ENCODE results near the gene HERC2.

HERC2 gene

DNA sequence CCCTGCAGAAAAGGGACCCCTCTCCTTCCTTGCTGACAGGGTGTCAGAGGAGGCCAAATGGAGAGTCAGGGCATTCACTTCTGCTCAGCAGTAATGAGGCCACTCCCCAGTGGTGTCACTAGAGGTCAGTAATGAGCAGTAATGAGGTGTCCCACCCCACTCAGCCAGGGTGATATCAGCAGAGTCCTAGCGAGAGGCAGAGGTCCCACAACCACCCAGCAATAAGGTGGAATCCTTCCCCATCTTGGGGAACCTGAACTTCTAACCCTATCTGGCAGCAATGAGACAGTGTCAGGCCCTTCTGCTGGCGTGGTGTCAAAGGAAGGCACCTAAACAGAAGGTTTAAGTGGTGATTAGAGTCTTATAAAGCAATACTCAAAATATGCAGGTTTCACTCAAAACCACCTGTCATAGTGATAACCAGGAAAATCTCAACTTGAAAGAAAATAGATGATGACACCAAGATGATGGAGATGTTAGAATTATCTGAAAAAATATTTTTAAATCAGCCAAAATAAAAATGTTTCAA is 235.7 kb downstream of the HERC2 start:
- DNase-seq: peak; percentile 9

DNA sequence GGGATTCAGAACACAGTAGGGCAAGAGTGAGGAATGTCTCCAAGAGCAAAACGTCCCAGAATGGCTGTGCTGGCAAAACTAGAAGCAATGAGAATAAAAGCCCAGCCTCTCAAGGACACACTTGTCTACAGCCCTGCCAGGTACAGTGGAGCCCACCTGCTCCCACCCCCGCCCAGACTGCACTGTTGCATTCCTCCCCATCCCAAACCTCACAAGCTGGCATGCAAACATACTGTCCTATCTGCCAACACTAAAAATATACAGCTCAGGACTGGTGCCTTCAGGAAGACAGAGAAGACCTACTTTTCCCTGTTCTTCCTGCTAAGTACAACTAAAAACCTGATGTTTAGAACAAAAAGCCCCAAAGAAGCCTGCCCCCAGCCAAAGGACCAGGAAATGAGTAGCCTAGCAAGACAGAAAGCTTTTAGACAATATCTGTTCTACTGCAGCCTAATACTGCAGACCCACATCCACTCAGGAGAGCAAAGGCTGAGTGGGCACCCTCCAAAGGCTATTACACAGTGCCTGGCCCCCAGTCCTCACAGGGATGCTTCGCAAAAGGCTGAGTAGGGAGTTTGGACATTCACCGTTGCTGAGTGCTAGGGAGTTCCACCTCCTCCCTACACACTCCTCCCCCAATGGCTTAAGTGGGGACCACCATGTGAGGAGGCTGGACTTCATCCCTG is 236.3 kb downstream of the HERC2 start:
- no peak for DNase-seq

DNA sequence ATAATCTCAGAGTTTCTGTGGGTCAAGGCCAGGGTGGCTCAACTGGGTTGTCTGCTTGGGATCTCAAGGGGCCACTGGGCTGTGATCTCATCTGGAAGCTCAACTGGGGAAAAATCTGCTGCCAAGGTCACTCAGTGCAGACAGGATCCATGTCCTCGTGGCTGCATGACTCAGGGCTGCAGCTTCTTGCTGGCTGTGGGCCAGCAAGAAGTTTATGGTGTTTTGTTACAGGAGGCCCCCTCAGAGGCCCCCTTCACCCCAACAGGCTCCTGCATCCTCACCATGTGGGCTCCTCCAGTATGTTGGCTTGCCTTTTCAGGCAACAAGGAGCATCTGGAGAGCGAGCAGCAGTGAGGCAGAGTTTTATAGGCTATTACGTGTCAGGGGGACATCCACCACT is 237.4 kb downstream of the HERC2 start:
- no peak for DNase-seq

DNA sequence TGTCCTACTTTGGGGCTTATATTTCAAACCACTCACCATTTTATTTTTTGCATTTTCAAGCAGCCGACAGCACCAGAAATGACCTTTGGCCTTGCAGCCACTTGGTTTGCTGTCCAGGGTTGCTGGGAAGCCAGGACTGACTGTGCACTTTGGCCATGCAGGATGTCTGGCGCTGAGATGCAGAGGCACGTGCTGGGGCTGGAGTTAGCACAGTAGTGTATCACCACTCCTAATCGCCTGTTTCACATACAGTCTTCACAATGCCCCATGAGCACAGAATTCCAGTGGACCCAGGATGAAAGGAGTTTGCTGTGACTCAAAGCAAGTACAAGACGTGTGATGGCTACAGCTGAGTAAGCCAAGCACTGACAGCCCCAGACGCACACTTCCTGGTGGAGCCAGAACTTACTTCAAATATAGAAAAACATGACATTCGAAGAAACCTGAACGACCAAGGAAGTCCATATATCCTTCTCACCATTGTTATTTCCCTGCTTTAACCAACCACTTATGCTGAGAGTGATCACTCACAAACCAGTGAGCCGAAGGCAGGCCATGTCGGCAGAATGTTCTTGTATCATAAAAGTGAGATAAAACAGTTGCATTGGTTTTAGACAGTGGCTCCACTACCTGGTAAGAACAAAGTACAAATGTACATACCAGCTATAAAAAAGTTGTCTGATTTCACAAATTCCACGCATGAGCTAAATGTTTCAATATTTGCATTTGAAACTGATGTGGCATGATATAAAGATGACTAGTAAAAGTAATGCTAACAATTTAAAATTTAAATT is 238.9 kb downstream of the HERC2 start:
- DNase-seq: no peak

DNA sequence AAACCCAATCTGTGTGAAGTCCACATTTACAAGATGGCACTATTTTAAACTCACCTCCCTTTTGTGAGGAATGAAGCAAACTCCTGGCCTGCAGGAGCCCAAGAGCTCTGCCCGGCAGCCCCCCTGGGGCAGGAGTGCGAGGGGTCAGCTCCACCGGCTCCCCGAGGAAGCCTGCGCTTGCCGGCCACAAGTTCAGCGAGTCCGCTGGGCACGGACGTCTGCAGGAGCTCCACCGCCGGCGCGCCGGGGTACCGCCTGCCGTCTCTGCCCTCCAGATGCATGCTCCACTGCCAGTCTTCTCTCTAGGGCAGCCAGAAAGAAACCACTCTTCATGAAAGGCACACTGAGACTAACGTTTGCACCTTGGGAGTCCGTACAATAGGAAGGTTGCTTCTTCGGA is 240.4 kb downstream of the HERC2 start:
- no peak for DNase-seq

DNA sequence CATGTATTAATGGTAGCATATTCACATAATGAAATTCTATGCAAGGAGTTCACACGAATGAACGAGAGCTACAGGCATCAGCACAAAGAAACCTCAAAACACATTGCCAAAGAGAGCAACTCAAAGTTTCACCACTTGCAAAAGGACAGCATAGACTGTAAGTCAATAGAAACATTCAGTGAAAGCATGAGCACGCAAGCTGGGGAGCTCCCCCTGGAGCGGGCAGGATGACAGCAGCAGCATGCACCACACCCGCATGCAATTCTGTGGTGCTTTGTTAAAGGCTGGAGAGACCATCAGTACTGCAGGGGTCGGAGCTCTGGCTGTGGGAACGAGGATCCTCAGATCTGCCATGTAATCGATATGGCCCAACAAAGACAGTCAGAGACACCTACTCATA is 241.6 kb downstream of the HERC2 start:
- no peak for DNase-seq

DNA sequence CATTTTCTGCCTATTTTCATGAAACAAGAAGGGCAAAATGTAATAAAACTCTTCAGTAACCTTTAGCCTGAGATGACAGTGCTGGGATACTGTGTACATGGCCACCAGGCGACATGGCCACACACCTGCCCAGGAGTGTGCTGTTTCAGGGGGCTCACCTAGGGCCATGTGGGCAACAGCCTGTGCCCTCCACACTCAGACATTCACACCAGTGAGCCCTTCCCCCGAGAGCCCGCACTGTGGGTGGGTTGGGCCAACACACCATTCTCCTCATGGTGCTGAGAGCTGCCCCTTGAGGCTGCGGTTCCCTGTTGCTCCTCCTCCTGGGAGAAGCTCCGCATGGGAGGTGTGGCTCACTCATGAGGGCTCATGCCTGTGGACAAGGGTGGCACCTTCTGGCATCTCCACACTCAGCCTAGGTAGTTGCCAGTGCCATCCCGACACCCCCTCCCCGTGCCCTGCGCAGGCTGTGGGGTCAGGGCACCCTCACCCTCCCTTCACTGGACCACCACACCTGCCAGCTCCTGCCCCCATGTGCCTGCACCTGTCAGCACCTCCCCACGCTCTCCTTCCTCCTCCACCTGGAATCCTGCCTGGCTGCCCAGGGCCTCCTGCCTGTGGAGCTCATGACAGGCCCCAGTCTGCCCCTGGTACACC is 242.5 kb downstream of the HERC2 start:
- no peak for DNase-seq

DNA sequence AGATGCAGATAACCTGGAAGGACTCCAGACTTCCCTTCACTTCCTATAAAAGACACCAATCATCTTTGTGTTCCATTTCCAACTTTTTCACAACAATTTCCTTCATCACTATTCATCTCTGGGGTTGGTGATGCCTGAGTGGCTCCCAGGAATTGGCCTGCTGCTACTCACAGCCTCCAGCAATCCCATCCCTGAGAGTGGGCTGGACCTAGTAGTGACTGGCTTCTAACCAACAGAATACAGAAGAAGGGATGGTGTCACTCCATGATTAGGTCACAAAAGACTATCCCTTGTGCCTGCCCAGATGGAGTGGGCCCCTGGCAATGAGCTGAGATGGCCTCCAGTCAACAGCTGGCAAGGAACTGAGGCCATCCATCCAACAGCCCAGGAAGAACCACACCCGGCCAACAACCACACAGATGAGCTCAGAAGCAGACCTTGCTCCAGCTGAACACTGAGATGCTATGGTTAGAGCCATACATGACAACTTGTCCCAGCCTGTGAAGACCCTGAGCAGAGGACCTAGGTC is 243.7 kb downstream of the HERC2 start:
- no peak for DNase-seq

DNA sequence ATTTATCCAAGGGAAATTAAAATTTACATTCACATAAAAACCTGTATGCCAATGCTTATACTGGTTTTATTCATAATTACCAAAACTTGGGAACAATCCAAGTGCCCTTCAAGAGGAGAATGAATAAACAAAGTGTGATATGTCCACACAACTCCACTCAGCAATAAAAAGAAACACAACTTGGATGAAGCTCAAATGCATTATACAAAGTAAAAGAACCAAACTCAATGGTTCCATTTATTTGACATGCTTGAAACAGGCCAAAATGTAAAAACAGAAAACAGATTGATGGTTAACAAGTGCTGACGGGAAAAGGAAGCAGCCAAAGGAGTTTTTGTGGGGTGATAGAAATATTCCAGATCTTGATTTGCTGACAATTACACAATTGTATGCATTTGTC is 246.4 kb downstream of the HERC2 start:
- no peak for DNase-seq

DNA sequence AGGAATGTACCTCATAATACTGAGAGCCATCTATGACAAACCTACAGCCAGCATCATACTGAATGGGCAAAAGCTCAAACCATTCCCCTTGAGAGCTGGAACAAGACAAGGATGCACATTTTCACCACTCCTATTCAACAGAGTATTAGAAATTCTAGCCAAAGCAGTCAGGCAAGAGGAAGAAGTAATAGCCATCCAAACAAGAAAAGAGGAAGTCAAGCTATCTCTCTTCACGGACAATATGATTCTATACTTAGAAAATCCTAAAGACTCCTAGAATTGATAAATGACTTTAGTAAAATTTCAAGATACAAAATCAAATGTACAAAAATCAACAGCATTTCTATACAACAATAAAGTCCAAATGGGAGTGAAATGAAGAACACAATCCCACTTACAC is 253.0 kb downstream of the HERC2 start:
- DNase-seq: no peak

DNA sequence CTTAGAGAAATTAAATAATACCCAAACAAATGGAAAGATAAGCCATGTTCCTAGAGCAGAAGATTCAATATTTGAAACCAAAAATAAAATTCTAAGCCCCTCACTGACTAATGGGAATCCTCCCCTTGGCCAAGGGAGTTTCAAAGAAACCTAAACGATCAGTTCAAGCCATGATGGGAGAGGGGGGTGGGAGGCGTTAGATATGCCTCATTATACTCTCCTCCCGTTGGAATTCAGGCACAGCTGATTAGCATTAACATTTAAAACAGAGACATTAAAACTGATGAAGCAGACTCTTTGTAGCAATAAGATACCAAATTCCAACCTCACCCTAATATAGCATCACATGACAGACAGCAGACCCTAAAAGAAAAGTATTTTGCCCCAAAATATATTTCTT is 255.7 kb downstream of the HERC2 start:
- DNase-seq: no peak
